Measurements from ENCODE around the gene RNASE3. TPM values are rescaled to one million over a fixed set of nuclear protein-coding genes. Genes with fewer than 3 reads are reported as not detected.
"Not testable (repeated sequence)": the region's sequence is repeated elsewhere in the genome, so short reads cannot be mapped to it uniquely, and the experiment has no call there.

Gene RNASE3
- polyA plus RNA-seq, 1 donor: 0.18 TPM

DNA sequence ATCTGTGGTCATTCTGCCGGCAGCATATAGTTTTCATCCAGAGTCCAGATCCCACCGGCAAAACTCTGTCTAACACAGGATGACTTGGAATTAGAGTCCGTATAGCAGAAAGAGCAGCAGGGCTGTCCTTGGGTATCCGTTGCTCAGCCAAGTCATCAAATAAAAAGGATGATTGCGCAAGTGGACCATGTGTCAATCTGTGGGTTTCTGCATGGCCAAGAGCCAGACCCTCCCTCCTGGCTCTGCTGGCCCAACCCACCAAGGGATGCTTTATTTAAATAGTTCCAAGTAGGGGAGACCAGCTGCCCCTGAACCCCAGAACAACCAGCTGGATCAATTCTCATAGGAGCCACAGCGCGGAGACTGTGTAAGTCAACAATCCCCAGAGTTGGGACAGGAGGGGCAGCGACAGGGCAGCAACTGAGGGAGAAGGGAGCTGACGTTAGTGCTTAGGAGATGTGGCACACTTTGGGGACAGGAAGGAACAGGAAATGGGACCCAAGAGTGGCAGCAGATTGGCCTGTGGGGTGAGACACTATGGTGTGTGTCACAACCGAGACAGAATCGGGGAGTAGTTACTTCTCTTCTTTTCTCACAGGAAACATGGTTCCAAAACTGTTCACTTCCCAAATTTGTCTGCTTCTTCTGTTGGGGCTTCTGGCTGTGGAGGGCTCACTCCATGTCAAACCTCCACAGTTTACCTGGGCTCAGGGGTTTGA is 28.0 kb downstream of the RNASE3 start:
- not testable (repeated sequence) for H3K4me3 ChIP-seq (ENCODE audit: low read length); H3K4me1 ChIP-seq (ENCODE audit: control insufficient read depth, insufficient read depth, low read length); DNase-seq; H3K9me3 ChIP-seq (ENCODE audit: control insufficient read depth, low read depth, low read length); H3K27ac ChIP-seq (ENCODE audit: low read length); H3K36me3 ChIP-seq (ENCODE audit: control insufficient read depth, insufficient read depth, low read length); H3K27me3 ChIP-seq (ENCODE audit: control insufficient read depth, insufficient read depth, low read length)
- WGBS (ENCODE audit: insufficient coverage, low lambda C conversion rate): no CpG with 5 or more reads among the region's 11 CpGs

DNA sequence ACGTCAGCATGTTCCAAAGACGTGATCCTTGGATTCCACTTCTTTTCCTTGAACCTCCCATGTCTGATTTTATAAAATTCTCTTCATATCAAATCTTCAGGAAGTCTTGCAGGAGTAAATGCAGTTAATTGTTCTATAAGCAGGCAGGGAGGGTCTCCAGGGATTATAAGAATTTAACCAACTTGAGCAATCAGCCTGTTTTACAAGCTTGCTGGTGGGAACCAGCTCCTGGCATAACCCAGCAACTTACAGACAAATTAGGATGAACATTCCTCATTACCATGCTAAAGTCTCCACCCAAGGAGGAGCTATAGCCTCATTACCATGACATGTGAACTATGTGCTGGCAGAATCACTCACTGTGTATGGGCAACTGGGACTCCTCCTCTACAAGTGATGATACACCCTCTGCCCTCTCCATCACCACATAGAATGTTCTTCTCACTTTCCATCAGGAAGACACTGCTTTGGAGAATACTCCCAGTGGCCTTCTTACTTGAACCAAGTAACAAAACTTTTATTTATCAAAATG is 32.6 kb downstream of the RNASE3 start:
- WGBS (ENCODE audit: insufficient coverage, low lambda C conversion rate): no CpG with 5 or more reads among the region's 2 CpGs
- not testable (repeated sequence) for H3K36me3 ChIP-seq (ENCODE audit: control insufficient read depth, insufficient read depth, low read length); H3K4me3 ChIP-seq (ENCODE audit: low read length)

DNA sequence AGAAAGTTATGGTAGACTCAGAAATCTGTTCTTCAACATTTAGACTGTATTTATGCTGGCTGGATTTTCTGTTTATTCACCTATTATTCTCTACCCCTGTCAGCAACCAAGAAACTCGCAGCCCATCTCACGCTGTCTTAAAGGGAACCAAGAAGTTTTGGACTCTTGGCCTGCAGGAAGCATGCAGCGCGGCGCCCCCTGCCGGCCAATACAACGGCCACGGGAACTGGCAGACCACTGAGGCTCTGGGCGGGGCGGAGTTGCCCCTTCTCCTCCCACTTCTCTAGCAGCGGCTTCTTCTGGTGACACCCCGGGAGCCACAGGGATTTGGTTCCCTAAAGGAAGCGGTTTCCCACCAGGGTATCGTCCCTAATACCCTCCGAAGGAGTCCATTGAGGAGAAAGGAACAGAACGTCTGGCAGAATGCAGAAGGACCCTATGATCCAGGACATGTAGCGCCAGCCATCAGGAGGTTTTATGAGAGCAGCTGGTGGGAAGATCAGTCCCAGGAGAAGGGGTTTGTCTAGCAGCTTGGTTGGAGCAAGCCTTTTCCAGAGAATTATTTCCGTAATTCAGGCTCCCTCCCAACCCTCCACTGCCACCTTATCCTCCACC is 43.1 kb downstream of the RNASE3 start:
- H3K27me3 ChIP-seq (ENCODE audit: control insufficient read depth, insufficient read depth, low read length): no peaks in the 10 kb centered on the region
- no peak overlapping the region for H3K27ac ChIP-seq (ENCODE audit: low read length)
- no peak overlapping the region for H3K4me3 ChIP-seq (ENCODE audit: low read length)
- no peaks in the 10 kb centered on the region for H3K4me1 ChIP-seq (ENCODE audit: control insufficient read depth, insufficient read depth, low read length)
- H3K36me3 ChIP-seq (ENCODE audit: control insufficient read depth, insufficient read depth, low read length): no peaks in the 10 kb centered on the region
- no peaks in the 10 kb centered on the region for H3K9me3 ChIP-seq (ENCODE audit: control insufficient read depth, low read depth, low read length)
- WGBS (ENCODE audit: insufficient coverage, low lambda C conversion rate): 43% methylated on average over 4 of the region's 18 CpGs
- DNase-seq: no peak

More for the DNA sequence above, 32.6 kb downstream of the RNASE3 start:
- H3K9me3 ChIP-seq (ENCODE audit: control insufficient read depth, low read depth, low read length); DNase-seq; H3K27ac ChIP-seq (ENCODE audit: low read length); H3K27me3 ChIP-seq (ENCODE audit: control insufficient read depth, insufficient read depth, low read length); H3K4me1 ChIP-seq (ENCODE audit: control insufficient read depth, insufficient read depth, low read length): not testable (repeated sequence)

DNA sequence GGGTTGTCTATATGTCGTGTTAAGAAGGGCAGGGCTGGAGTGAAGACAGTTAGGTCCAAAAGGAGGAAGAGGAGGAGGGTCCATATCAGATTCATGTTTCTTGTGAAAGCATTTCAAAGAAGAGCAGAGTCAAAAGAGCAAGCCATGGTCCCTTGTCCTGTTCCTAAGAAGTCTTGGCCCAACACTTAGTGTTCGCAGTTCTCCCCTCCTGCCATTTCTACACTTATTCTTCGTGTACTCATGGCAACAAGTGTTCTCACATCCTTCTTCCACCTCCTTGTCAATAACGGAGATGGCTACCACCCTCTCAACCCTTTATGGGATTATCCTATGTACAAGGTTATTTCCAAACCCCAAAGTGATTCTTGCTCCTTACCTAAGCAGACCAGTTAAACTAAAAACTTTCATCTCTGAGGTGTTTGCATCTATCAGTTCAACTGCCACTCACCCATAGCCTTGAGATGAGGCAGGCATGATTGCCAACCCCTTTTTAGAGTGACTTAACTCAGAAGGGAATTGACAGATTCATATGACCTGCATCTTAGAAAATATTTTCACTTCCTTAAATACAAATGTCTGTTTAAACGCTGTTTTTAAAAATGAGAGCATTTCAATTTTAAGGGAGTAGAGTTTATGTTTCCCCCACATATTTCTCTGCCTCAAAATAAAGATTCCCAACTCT is 44.3 kb downstream of the RNASE3 start:
- WGBS (ENCODE audit: insufficient coverage, low lambda C conversion rate): 71% methylated on average over 1 of the region's 5 CpGs
- no peaks in the 10 kb centered on the region for H3K4me1 ChIP-seq (ENCODE audit: control insufficient read depth, insufficient read depth, low read length)
- H3K27ac ChIP-seq (ENCODE audit: low read length): no peak overlapping the region

More for the DNA sequence above, 44.3 kb downstream of the RNASE3 start:
- DNase-seq: no peak
- Histone ChIP-seq H3K27me3 (ENCODE audit: control insufficient read depth, insufficient read depth, low read length) (no peaks in the 10 kb centered on the region), H3K36me3 (ENCODE audit: control insufficient read depth, insufficient read depth, low read length) (no peaks in the 10 kb centered on the region), H3K4me3 (ENCODE audit: low read length) (no peak overlapping the region), H3K9me3 (ENCODE audit: control insufficient read depth, low read depth, low read length) (no peaks in the 10 kb centered on the region)

Other genes with a start within 250 kb of the RNASE3 start
- gene OR6S1, start 249.7 kb upstream of the RNASE3 start, polyA plus RNA-seq: not detected
- 37.1 TPM for gene RNASE4, start 206.8 kb upstream of the RNASE3 start, polyA plus RNA-seq
- 43.6 TPM for gene ANG, start 202.6 kb upstream of the RNASE3 start, polyA plus RNA-seq
- not detected for gene EDDM3A, start 145.5 kb upstream of the RNASE3 start, polyA plus RNA-seq
- gene EDDM3B, start 123.0 kb upstream of the RNASE3 start, polyA plus RNA-seq: not detected
- gene RNASE6, start 110.1 kb upstream of the RNASE3 start, polyA plus RNA-seq: 15.9 TPM
- gene RNASE1, start 88.5 kb upstream of the RNASE3 start, polyA plus RNA-seq: 107 TPM
- gene RNASE2, start 64.1 kb downstream of the RNASE3 start, polyA plus RNA-seq: 0.39 TPM
- 86.6 TPM for gene METTL17, start 98.6 kb downstream of the RNASE3 start, polyA plus RNA-seq
- 0.06 TPM for gene SLC39A2, start 107.9 kb downstream of the RNASE3 start, polyA plus RNA-seq
- 76.5 TPM for gene NDRG2, start 133.7 kb downstream of the RNASE3 start, polyA plus RNA-seq
- gene TPPP2, start 138.8 kb downstream of the RNASE3 start, polyA plus RNA-seq: 0.16 TPM
- gene RNASE13, start 143.4 kb downstream of the RNASE3 start, polyA plus RNA-seq: 0.09 TPM
- gene RNASE7, start 151.0 kb downstream of the RNASE3 start, polyA plus RNA-seq: 0.09 TPM
- gene RNASE8, start 166.4 kb downstream of the RNASE3 start, polyA plus RNA-seq: not detected
- 28.7 TPM for gene ARHGEF40, start 178.9 kb downstream of the RNASE3 start, polyA plus RNA-seq
- 45.2 TPM for gene ZNF219, start 207.3 kb downstream of the RNASE3 start, polyA plus RNA-seq
- gene TMEM253, start 209.7 kb downstream of the RNASE3 start, polyA plus RNA-seq: 62.3 TPM

Measured in large intestine (tissue), 3 donors.